SK-N-SH treated with all-trans-retinoic acid at 6 μM for 48 hours (cell line): ENCODE measurements around the gene MRGPRX2.

ENCODE experiments used
- ATAC-seq: fragments of 200-7000 bp; cut with Tn5 transposase; 3 replicates; pipeline ENCODE4 v1.9.1; 2020; ENCODE audit warnings: mild to moderate bottlenecking, moderate library complexity
- ARNTL ChIP-seq: fragments of 450-650 bp; formaldehyde crosslinking; IDR thresholded peaks from 2 replicates; pipeline ENCODE4 v1.5.0; 2020; ENCODE audit warnings: low read depth, mild to moderate bottlenecking, moderate library complexity, borderline replicate concordance
- CSDC2 ChIP-seq: fragments of 250-450 bp; sonication (Bioruptor Pico); IDR thresholded peaks from 2 replicates; pipeline ENCODE4 v1.5.0; 2020; ENCODE audit warnings: mild to moderate bottlenecking, moderate library complexity
- ESRRG ChIP-seq: fragments of 250-450 bp; sonication (Bioruptor Pico); IDR thresholded peaks from 2 replicates; pipeline ENCODE4 v1.6.1; 2021; ENCODE audit warnings: mild to moderate bottlenecking
- ISL1 ChIP-seq: fragments of 250-450 bp; sonication (Bioruptor Pico); IDR thresholded peaks from 2 replicates; pipeline ENCODE4 v2.1.2; 2022; ENCODE audit warnings: mild to moderate bottlenecking, moderate library complexity
- OSR1 ChIP-seq: fragments of 250-450 bp; sonication (Bioruptor Pico); IDR thresholded peaks from 2 replicates; pipeline ENCODE4 v1.8.0; 2022; ENCODE audit warnings: moderate library complexity, mild to moderate bottlenecking, inconsistent platforms
- PPARA ChIP-seq: fragments of 250-450 bp; sonication (Bioruptor Pico); IDR thresholded peaks from 2 replicates; pipeline ENCODE4 v1.5.0; 2020; ENCODE audit warnings: mild to moderate bottlenecking, borderline replicate concordance
- RARB ChIP-seq: fragments of 250-450 bp; sonication (Bioruptor Pico); IDR thresholded peaks from 2 replicates; pipeline ENCODE4 v1.8.0; 2021; ENCODE audit warnings: mild to moderate bottlenecking, moderate library complexity
- SNAI2 ChIP-seq: fragments of 250-450 bp; sonication (Bioruptor Pico); IDR thresholded peaks from 2 replicates; pipeline ENCODE4 v1.5.0; 2020; ENCODE audit warnings: mild to moderate bottlenecking, moderate library complexity
- TOX ChIP-seq: fragments of 250-450 bp; sonication (Bioruptor Pico); IDR thresholded peaks from 2 replicates; pipeline ENCODE4 v1.8.0; 2021; ENCODE audit warnings: mild to moderate bottlenecking, moderate library complexity, borderline replicate concordance
- ZC3H10 ChIP-seq: fragments of 250-450 bp; sonication (Bioruptor Pico); IDR thresholded peaks from 2 replicates; pipeline ENCODE4 v1.5.1; 2021; ENCODE audit warnings: mild to moderate bottlenecking, moderate library complexity
- ZNF565 ChIP-seq: fragments of 450-650 bp; formaldehyde crosslinking; conservative IDR thresholded peaks from 2 replicates; pipeline ENCODE4 v1.5.0; 2020; ENCODE audit warnings: low read depth, mild to moderate bottlenecking, moderate library complexity
- ZNF70 ChIP-seq: fragments of 450-650 bp; formaldehyde crosslinking; IDR thresholded peaks from 2 replicates; pipeline ENCODE4 v1.5.0; 2020; ENCODE audit warnings: mild to moderate bottlenecking, moderate library complexity
- ZNF8 ChIP-seq: fragments of 450-650 bp; formaldehyde crosslinking; IDR thresholded peaks from 2 replicates; pipeline ENCODE4 v1.5.0; 2020; ENCODE audit warnings: mild to moderate bottlenecking, moderate library complexity
- TF ChIP-seq, protein P1 (sequence below): fragments of 250-450 bp; sonication (Bioruptor Pico); IDR thresholded peaks from 2 replicates; pipeline ENCODE4 v1.8.0; 2021; ENCODE audit warnings: low read depth, mild to moderate bottlenecking, moderate library complexity, borderline replicate concordance
- TF ChIP-seq, protein P2 (sequence below): fragments of 250-450 bp; sonication (Bioruptor Pico); IDR thresholded peaks from 2 replicates; pipeline ENCODE4 v1.5.1; 2021; ENCODE audit warnings: mild to moderate bottlenecking, moderate library complexity
- TF ChIP-seq, protein P3 (sequence below): fragments of 250-450 bp; sonication (Bioruptor Pico); IDR thresholded peaks from 2 replicates; pipeline ENCODE4 v1.5.0; 2020; ENCODE audit warnings: mild to moderate bottlenecking, moderate library complexity
- TF ChIP-seq, protein P4 (sequence below): fragments of 250-450 bp; sonication (Bioruptor Pico); IDR thresholded peaks from 2 replicates; pipeline ENCODE4 v1.8.0; 2020; ENCODE audit warnings: mild to moderate bottlenecking, moderate library complexity, borderline replicate concordance
- TF ChIP-seq, protein P5 (sequence below): fragments of 250-450 bp; sonication (Bioruptor Pico); IDR thresholded peaks from 2 replicates; pipeline ENCODE4 v1.5.1; 2020; ENCODE audit warnings: low read depth, mild to moderate bottlenecking, moderate library complexity

The MRGPRX2 gene

DNA sequence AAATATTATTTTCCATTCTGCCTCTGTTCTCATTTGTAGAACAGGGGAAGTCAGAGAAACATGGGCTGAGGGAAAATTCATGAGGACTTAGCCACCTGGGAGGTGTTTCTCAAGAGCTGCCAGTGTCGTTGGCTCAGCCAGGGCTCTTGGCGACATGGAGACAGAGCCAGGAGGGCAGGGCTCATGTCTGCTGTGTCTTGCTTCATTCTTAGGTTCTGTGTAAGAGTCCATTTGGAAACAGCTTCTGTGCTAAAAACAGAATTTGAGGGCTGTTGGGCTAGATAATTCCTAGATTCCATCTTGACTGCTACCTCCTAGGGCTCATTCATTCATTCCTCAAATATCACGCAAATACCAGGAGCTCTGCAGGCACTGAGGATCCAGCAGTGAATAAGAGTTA, 15.1 kb upstream of the MRGPRX2 start:
- no peak for ATAC-seq
- no peak for TF ChIP-seq SNAI2 (CRISPR knock-in tag)
- TF ChIP-seq ESRRG (CRISPR knock-in tag): no peak
- TF ChIP-seq TOX: no peak
- TF ChIP-seq, protein P1, sequence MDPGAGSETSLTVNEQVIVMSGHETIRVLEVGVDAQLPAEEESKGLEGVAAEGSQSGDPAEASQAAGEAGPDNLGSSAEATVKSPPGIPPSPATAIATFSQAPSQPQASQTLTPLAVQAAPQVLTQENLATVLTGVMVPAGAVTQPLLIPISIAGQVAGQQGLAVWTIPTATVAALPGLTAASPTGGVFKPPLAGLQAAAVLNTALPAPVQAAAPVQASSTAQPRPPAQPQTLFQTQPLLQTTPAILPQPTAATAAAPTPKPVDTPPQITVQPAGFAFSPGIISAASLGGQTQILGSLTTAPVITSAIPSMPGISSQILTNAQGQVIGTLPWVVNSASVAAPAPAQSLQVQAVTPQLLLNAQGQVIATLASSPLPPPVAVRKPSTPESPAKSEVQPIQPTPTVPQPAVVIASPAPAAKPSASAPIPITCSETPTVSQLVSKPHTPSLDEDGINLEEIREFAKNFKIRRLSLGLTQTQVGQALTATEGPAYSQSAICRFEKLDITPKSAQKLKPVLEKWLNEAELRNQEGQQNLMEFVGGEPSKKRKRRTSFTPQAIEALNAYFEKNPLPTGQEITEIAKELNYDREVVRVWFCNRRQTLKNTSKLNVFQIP: no peak
- TF ChIP-seq OSR1 (CRISPR knock-in tag): no peak
- no peak for TF ChIP-seq ISL1 (CRISPR knock-in tag)
- TF ChIP-seq, protein P2, sequence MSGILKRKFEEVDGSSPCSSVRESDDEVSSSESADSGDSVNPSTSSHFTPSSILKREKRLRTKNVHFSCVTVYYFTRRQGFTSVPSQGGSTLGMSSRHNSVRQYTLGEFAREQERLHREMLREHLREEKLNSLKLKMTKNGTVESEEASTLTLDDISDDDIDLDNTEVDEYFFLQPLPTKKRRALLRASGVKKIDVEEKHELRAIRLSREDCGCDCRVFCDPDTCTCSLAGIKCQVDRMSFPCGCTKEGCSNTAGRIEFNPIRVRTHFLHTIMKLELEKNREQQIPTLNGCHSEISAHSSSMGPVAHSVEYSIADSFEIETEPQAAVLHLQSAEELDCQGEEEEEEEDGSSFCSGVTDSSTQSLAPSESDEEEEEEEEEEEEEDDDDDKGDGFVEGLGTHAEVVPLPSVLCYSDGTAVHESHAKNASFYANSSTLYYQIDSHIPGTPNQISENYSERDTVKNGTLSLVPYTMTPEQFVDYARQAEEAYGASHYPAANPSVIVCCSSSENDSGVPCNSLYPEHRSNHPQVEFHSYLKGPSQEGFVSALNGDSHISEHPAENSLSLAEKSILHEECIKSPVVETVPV (CRISPR knock-in tag): no peak
- no peak for TF ChIP-seq ZNF70 (CRISPR knock-in tag)
- no peak for TF ChIP-seq ZNF565 (CRISPR knock-in tag)
- TF ChIP-seq, protein P3, sequence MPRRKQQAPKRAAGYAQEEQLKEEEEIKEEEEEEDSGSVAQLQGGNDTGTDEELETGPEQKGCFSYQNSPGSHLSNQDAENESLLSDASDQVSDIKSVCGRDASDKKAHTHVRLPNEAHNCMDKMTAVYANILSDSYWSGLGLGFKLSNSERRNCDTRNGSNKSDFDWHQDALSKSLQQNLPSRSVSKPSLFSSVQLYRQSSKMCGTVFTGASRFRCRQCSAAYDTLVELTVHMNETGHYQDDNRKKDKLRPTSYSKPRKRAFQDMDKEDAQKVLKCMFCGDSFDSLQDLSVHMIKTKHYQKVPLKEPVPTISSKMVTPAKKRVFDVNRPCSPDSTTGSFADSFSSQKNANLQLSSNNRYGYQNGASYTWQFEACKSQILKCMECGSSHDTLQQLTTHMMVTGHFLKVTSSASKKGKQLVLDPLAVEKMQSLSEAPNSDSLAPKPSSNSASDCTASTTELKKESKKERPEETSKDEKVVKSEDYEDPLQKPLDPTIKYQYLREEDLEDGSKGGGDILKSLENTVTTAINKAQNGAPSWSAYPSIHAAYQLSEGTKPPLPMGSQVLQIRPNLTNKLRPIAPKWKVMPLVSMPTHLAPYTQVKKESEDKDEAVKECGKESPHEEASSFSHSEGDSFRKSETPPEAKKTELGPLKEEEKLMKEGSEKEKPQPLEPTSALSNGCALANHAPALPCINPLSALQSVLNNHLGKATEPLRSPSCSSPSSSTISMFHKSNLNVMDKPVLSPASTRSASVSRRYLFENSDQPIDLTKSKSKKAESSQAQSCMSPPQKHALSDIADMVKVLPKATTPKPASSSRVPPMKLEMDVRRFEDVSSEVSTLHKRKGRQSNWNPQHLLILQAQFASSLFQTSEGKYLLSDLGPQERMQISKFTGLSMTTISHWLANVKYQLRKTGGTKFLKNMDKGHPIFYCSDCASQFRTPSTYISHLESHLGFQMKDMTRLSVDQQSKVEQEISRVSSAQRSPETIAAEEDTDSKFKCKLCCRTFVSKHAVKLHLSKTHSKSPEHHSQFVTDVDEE (CRISPR knock-in tag): no peak
- no peak for TF ChIP-seq ARNTL (CRISPR knock-in tag)
- TF ChIP-seq ZC3H10 (CRISPR knock-in tag): no peak
- TF ChIP-seq PPARA: no peak

DNA sequence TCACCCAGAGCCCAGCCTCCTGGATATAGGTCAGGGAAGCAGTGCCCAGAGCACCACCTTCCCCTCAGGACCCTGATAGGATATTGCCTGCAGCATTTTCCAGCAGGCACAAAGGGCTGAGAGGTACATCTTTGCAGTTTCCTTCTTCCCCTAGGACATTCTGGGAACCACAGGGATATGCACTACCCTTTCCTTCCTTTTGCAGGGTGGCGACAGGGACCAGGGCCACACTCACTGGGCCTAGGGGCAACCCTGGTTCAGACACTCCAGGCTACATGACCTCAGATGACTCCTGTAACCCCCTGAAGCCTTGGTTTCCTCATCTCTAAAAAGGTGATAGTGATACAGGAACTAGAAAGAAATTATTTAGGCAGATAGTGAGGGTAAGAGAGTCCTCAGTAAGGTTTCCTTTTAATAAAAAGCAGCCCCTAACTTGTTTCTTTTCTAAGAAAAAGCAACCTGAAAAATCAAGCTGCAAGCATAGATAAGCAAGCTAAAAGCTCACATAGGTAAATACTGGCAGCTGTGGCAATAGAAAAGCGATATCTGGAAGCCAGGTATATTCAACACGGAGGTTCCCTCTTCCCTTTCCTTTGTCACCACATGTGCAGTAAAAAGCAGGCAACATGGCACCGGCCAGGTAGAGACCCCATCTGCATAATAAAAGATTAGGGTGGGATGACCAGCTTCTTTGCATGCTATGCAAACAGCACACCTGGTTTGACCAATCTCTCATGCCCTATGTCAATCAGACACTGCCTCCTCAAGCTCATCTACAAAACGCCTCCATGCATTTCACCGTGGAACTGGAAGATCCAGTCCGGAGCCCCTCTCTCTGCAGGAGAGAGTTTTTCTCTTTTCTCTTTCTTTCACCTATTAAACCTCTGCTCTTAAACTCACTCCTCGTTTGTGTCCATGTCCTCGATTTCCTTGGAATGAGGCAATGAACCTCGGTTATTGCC, 13.2 kb upstream of the MRGPRX2 start:
- ATAC-seq: no peak
- TF ChIP-seq ESRRG (CRISPR knock-in tag): no peak
- no peak for TF ChIP-seq SNAI2 (CRISPR knock-in tag)
- TF ChIP-seq ZC3H10 (CRISPR knock-in tag): no peak
- TF ChIP-seq, protein P2 (CRISPR knock-in tag): no peak
- TF ChIP-seq ZNF565 (CRISPR knock-in tag): no peak
- TF ChIP-seq CSDC2: no peak
- TF ChIP-seq RARB: no peak
- TF ChIP-seq, protein P4, sequence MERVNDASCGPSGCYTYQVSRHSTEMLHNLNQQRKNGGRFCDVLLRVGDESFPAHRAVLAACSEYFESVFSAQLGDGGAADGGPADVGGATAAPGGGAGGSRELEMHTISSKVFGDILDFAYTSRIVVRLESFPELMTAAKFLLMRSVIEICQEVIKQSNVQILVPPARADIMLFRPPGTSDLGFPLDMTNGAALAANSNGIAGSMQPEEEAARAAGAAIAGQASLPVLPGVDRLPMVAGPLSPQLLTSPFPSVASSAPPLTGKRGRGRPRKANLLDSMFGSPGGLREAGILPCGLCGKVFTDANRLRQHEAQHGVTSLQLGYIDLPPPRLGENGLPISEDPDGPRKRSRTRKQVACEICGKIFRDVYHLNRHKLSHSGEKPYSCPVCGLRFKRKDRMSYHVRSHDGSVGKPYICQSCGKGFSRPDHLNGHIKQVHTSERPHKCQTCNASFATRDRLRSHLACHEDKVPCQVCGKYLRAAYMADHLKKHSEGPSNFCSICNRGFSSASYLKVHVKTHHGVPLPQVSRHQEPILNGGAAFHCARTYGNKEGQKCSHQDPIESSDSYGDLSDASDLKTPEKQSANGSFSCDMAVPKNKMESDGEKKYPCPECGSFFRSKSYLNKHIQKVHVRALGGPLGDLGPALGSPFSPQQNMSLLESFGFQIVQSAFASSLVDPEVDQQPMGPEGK (CRISPR knock-in tag): no peak
- TF ChIP-seq, protein P1: no peak
- TF ChIP-seq ZNF8 (CRISPR knock-in tag): no peak
- TF ChIP-seq TOX: no peak
- TF ChIP-seq OSR1 (CRISPR knock-in tag): no peak

DNA sequence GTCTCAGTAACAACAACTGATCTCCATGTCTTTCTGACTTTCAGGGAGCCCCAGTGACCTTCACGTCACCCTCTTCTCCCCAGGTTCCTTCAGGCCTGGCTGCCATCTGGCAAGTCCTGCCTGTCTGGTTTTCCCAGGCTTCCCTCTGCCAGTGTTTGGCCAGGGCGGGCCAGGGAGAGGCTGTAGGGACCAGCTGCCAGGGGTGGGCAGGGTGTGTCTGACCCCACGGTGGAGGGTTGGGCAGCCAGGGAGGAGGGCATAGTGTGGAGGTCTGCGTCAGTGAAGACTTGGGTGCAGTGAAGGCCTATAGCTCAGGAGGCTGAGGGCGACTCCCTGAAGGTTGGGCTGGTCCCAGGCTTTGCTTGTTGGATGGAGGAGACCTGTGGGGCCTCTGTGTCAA, 11.9 kb upstream of the MRGPRX2 start:
- no peak for ATAC-seq
- TF ChIP-seq, protein P2 (CRISPR knock-in tag): no peak
- TF ChIP-seq, protein P3 (CRISPR knock-in tag): no peak
- TF ChIP-seq ESRRG (CRISPR knock-in tag): no peak
- TF ChIP-seq, protein P5, sequence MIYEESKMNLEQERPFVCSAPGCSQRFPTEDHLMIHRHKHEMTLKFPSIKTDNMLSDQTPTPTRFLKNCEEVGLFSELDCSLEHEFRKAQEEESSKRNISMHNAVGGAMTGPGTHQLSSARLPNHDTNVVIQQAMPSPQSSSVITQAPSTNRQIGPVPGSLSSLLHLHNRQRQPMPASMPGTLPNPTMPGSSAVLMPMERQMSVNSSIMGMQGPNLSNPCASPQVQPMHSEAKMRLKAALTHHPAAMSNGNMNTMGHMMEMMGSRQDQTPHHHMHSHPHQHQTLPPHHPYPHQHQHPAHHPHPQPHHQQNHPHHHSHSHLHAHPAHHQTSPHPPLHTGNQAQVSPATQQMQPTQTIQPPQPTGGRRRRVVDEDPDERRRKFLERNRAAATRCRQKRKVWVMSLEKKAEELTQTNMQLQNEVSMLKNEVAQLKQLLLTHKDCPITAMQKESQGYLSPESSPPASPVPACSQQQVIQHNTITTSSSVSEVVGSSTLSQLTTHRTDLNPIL (CRISPR knock-in tag): no peak
- no peak for TF ChIP-seq OSR1 (CRISPR knock-in tag)
- TF ChIP-seq CSDC2: no peak
- no peak for TF ChIP-seq ZNF8 (CRISPR knock-in tag)
